ENCODE data around the gene MOCS1.

The MOCS1 gene

GRCh38 chr6:39931607-39932006 is 2.7 kb downstream of the MOCS1 start:
- no peak for DNase-seq (ENCODE audit: low read depth)
- H3K4me3 ChIP-seq (ENCODE audit: low read length): no peak overlapping the region
- TF ChIP-seq CTCF (conservative IDR thresholded peaks at IDR 0.05; ENCODE audit: low read depth, low read length): no peak

- DNase-seq (ENCODE audit: low read depth): no peak
- no peak for TF ChIP-seq CTCF (conservative IDR thresholded peaks at IDR 0.05; ENCODE audit: low read depth, low read length)
- H3K4me3 ChIP-seq (ENCODE audit: low read length): no peak overlapping the region
Measured at GRCh38 chr6:39930540-39930939, 3.7 kb downstream of the MOCS1 start.

GRCh38 chr6:39929733-39930461 is 4.4 kb downstream of the MOCS1 start:
- no peak overlapping the region for H3K4me3 ChIP-seq (ENCODE audit: low read length)
- TF ChIP-seq CTCF (conservative IDR thresholded peaks at IDR 0.05; ENCODE audit: low read depth, low read length): no peak
- no peak for DNase-seq (ENCODE audit: low read depth)

GRCh38 chr6:39929039-39929732 is 5.1 kb downstream of the MOCS1 start:
- no peak for TF ChIP-seq CTCF (conservative IDR thresholded peaks at IDR 0.05; ENCODE audit: low read depth, low read length)
- no peak overlapping the region for H3K4me3 ChIP-seq (ENCODE audit: low read length)
- no peak for DNase-seq (ENCODE audit: low read depth)

- no peak for DNase-seq (ENCODE audit: low read depth)
- no peak overlapping the region for H3K4me3 ChIP-seq (ENCODE audit: low read length)
- no peak for TF ChIP-seq CTCF (conservative IDR thresholded peaks at IDR 0.05; ENCODE audit: low read depth, low read length)
Measured at GRCh38 chr6:39927159-39927558, 7.1 kb downstream of the MOCS1 start.

- DNase-seq (ENCODE audit: low read depth): no peak
- TF ChIP-seq CTCF (conservative IDR thresholded peaks at IDR 0.05; ENCODE audit: low read depth, low read length): no peak
- no peak overlapping the region for H3K4me3 ChIP-seq (ENCODE audit: low read length)
Measured at GRCh38 chr6:39926668-39927067, 7.6 kb downstream of the MOCS1 start.

GRCh38 chr6:39925931-39926290 is 8.4 kb downstream of the MOCS1 start:
- DNase-seq (ENCODE audit: low read depth): no peak
- TF ChIP-seq CTCF (conservative IDR thresholded peaks at IDR 0.05; ENCODE audit: low read depth, low read length): no peak
- H3K4me3 ChIP-seq (ENCODE audit: low read length): no peak overlapping the region

All from retinal pigment epithelial cell (primary cell).